ENCODE results near the gene SLC9A9. TPM values are rescaled to one million over a fixed set of nuclear protein-coding genes. Genes with fewer than 3 reads are reported as not detected.
"Not testable (repeated sequence)": the region's sequence is repeated elsewhere in the genome, so short reads cannot be mapped to it uniquely, and the experiment has no call there.

The SLC9A9 gene
- total RNA-seq, 1 experiment from 2014 or later: 7.9 TPM

GRCh38 chr3:143695333-143695732 is 152.9 kb downstream of the SLC9A9 start:
- DNase-seq (ENCODE audit: low read depth): not testable (repeated sequence)

GRCh38 chr3:143693506-143693905 is 154.8 kb downstream of the SLC9A9 start:
- peak; percentile 59 for DNase-seq (ENCODE audit: low read depth)

- peak; percentile 26 for DNase-seq (ENCODE audit: low read depth)
Observed at GRCh38 chr3:143686638-143687197, 161.6 kb downstream of the SLC9A9 start.

GRCh38 chr3:143685491-143685890 is 162.8 kb downstream of the SLC9A9 start:
- no peak for DNase-seq (ENCODE audit: low read depth)

- DNase-seq (ENCODE audit: low read depth): no peak
Observed at GRCh38 chr3:143677430-143677829, 170.8 kb downstream of the SLC9A9 start.

GRCh38 chr3:143676747-143677146 is 171.5 kb downstream of the SLC9A9 start:
- DNase-seq (ENCODE audit: low read depth): no peak

- DNase-seq (ENCODE audit: low read depth): no peak
Observed at GRCh38 chr3:143676021-143676420, 172.2 kb downstream of the SLC9A9 start.

GRCh38 chr3:143674100-143674968 is 173.9 kb downstream of the SLC9A9 start:
- DNase-seq (ENCODE audit: low read depth): peak; percentile 78

- no peak for DNase-seq (ENCODE audit: low read depth)
Observed at GRCh38 chr3:143672396-143673165, 175.7 kb downstream of the SLC9A9 start.

- no peak for DNase-seq (ENCODE audit: low read depth)
Observed at GRCh38 chr3:143671626-143672025, 176.6 kb downstream of the SLC9A9 start.

GRCh38 chr3:143668924-143669790 is 179.1 kb downstream of the SLC9A9 start:
- DNase-seq (ENCODE audit: low read depth): peak; percentile 76

GRCh38 chr3:143668385-143668784 is 179.9 kb downstream of the SLC9A9 start:
- no peak for DNase-seq (ENCODE audit: low read depth)

GRCh38 chr3:143661677-143662076 is 186.6 kb downstream of the SLC9A9 start:
- DNase-seq (ENCODE audit: low read depth): no peak

- DNase-seq (ENCODE audit: low read depth): no peak
Observed at GRCh38 chr3:143658861-143659260, 189.4 kb downstream of the SLC9A9 start.

GRCh38 chr3:143658116-143658515 is 190.2 kb downstream of the SLC9A9 start:
- DNase-seq (ENCODE audit: low read depth): no peak

- DNase-seq (ENCODE audit: low read depth): no peak
Observed at GRCh38 chr3:143657391-143657790, 190.9 kb downstream of the SLC9A9 start.

- peak; percentile 55 for DNase-seq (ENCODE audit: low read depth)
Observed at GRCh38 chr3:143654906-143655305, 193.4 kb downstream of the SLC9A9 start.

- DNase-seq (ENCODE audit: low read depth): no peak
Observed at GRCh38 chr3:143653935-143654334, 194.3 kb downstream of the SLC9A9 start.

- DNase-seq (ENCODE audit: low read depth): no peak
Observed at GRCh38 chr3:143653493-143653892, 194.8 kb downstream of the SLC9A9 start.

- DNase-seq (ENCODE audit: low read depth): no peak
Observed at GRCh38 chr3:143652118-143652517, 196.2 kb downstream of the SLC9A9 start.

GRCh38 chr3:143650827-143651226 is 197.4 kb downstream of the SLC9A9 start:
- no peak for DNase-seq (ENCODE audit: low read depth)

Measured in LHCN-M2 (cell line).